ENCODE data around the gene SNX24.
A peak's percentile ranks its signal among the peaks of the same experiment; 100 is the strongest.

SNX24 gene

GRCh38 chr5:122845229-122846050 lies at the start of gene SNX24:
SNX24 (plus strand) TSS chr5:122845613; CDS start chr5:122845634, 21 bp downstream.
- Mint-ChIP-seq H3K27me3 (ENCODE audit: low read depth, poor library complexity) (peaks cover 19% of the 10 kb centered on the region), H3K27ac (peak within 1 kb of the TSS; percentile 40), H3K9me3 (peaks cover 7% of the 10 kb centered on the region), H3K36me3 (ENCODE audit: low read depth) (peaks cover 17% of the 10 kb centered on the region), H3K4me3 (peak within 1 kb of the TSS; percentile 87), H3K4me1 (peaks cover 30% of the 10 kb centered on the region)
- no peak for TF ChIP-seq CTCF (IDR thresholded peaks at IDR 0.05)
- DNase-seq, result peak; percentile 80

DNA sequence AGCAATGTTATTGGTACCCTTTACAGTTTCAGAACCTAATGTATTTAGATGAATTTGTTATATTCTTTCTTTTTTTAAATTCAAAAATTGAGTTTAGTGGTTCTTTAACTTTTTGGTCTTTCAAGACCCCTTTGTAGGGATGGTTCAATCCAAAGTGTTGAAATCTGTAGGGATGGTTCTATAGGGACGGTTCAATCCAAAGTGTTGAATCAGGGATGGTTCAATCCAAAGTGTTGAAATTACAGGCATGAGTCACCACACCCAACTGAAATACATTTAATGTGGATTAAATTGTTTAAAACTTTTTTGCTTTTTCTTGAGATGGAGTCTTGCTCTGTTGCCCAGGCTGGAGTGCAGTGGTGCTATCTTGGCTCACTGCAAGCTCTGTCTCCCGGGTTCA lies 39.9 kb upstream of the SNX24 start:
- TF ChIP-seq CTCF (IDR thresholded peaks at IDR 0.05), result no peak
- no peak overlapping the region for H3K27ac Mint-ChIP-seq
- no peak for DNase-seq
- H3K27me3 Mint-ChIP-seq (ENCODE audit: low read depth, poor library complexity), result no peaks in the 10 kb centered on the region
- H3K4me1 Mint-ChIP-seq, result peaks cover 12% of the 10 kb centered on the region
- H3K4me3 Mint-ChIP-seq, result no peak overlapping the region
- H3K36me3 Mint-ChIP-seq (ENCODE audit: low read depth), result peaks cover 74% of the 10 kb centered on the region
- H3K9me3 Mint-ChIP-seq, result no peaks in the 10 kb centered on the region

DNA sequence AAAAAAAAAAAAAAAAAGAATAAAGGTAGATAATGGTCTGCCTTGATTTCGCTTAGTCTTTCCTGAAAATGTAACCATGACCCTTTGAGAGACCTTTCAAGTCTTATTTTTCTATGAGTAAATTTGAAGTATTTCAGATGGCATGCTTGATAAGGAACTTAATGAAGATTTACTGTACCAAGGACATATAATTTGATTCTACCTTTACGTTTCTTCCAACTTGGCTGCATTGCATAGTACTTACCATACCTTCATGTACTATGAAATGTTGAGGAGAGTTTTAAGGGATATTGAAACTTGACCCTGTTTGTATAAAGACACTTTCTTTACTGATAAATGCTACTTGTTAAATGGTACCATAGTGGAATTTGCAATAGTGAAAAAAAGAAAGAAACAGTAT lies 35.0 kb upstream of the SNX24 start:
- no peak for DNase-seq
- Mint-ChIP-seq H3K36me3 (ENCODE audit: low read depth) (peaks cover 43% of the 10 kb centered on the region), H3K9me3 (no peaks in the 10 kb centered on the region), H3K4me3 (no peak overlapping the region), H3K27ac (no peak overlapping the region), H3K4me1 (peaks cover 14% of the 10 kb centered on the region), H3K27me3 (ENCODE audit: low read depth, poor library complexity) (no peaks in the 10 kb centered on the region)
- no peak for TF ChIP-seq CTCF (IDR thresholded peaks at IDR 0.05)

DNA sequence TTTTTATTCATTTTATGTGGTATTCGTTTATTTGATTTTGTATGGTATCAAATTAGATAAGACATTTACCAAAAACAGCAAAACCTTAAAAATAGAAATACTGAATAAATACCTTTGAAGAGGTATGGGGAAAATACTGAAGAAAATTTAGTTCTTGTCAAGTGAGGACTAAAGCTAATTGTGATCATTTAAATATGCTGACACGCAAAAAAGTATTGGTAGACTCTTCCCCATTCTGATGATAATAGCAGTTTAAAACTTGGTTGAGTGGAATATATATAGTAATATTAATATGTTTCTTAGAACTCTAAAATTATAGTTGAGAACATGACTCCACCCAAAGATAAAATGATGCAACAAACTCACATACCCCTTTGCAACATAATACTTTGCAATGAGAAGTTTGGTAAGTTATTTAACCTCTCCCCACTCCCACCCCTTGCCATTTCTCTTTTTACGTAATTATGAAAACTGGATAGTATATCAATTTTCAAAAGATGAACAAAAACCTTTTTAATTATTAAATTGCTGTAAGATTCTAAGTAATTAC lies 30.1 kb upstream of the SNX24 start:
- no peak for TF ChIP-seq CTCF (IDR thresholded peaks at IDR 0.05)
- Mint-ChIP-seq H3K27me3 (ENCODE audit: low read depth, poor library complexity) (no peaks in the 10 kb centered on the region), H3K27ac (no peak overlapping the region), H3K36me3 (ENCODE audit: low read depth) (peaks cover 30% of the 10 kb centered on the region), H3K4me1 (peaks cover 9% of the 10 kb centered on the region), H3K4me3 (no peak overlapping the region), H3K9me3 (no peaks in the 10 kb centered on the region)
- DNase-seq, result no peak

GRCh38 chr5:122816756-122817155 lies 28.7 kb upstream of the SNX24 start:
- peaks cover 34% of the 10 kb centered on the region for H3K36me3 Mint-ChIP-seq (ENCODE audit: low read depth)
- H3K9me3 Mint-ChIP-seq, result no peaks in the 10 kb centered on the region
- H3K4me3 Mint-ChIP-seq, result no peak overlapping the region
- H3K4me1 Mint-ChIP-seq, result peaks cover 4% of the 10 kb centered on the region
- H3K27ac Mint-ChIP-seq, result no peak overlapping the region
- no peak for TF ChIP-seq CTCF (IDR thresholded peaks at IDR 0.05)
- H3K27me3 Mint-ChIP-seq (ENCODE audit: low read depth, poor library complexity), result no peaks in the 10 kb centered on the region
- DNase-seq, result no peak

GRCh38 chr5:122831984-122832383 lies 13.4 kb upstream of the SNX24 start:
- DNase-seq, result no peak
- Mint-ChIP-seq H3K36me3 (ENCODE audit: low read depth) (peaks cover 37% of the 10 kb centered on the region), H3K27me3 (ENCODE audit: low read depth, poor library complexity) (no peaks in the 10 kb centered on the region), H3K4me3 (no peak overlapping the region), H3K9me3 (no peaks in the 10 kb centered on the region), H3K4me1 (no peaks in the 10 kb centered on the region), H3K27ac (no peak overlapping the region)
- TF ChIP-seq CTCF (IDR thresholded peaks at IDR 0.05), result no peak

Measured in nephron progenitor cell (in vitro differentiated cells).